Activated CD4-positive, CD25-positive, alpha-beta regulatory T cell (primary cell): Measurements from ENCODE around the gene EFNA4.

Experiments used
- DNase-seq, 4 experiments: peaks; one replicate each; lab custom pipeline; 2025; lab: John Stamatoyannopoulos, UW

Gene EFNA4

GRCh38 chr1:155033524-155033923, 30.0 kb upstream of the EFNA4 start, which contains the start of the genes DCST1 and DCST2:
Gene DCST1, plus strand, starts transcription at chr1:155033824. Its CDS starts 213 bp downstream, at chr1:155034037.
Gene DCST2, minus strand, starts transcription at chr1:155033781. Its CDS starts 80 bp downstream, at chr1:155033701.
- no peak for DNase-seq

GRCh38 chr1:155034318-155035208, 29.0 kb upstream of the EFNA4 start:
- no peak for DNase-seq

GRCh38 chr1:155035936-155036335, 27.6 kb upstream of the EFNA4 start:
- no peak for DNase-seq

- no peak for DNase-seq
Observed at GRCh38 chr1:155037043-155037442, 26.5 kb upstream of the EFNA4 start.

- no peak for DNase-seq
Observed at GRCh38 chr1:155037851-155038441, 25.6 kb upstream of the EFNA4 start.

- DNase-seq = no peak
Observed at GRCh38 chr1:155038602-155039307, 24.8 kb upstream of the EFNA4 start.

GRCh38 chr1:155039308-155039669, 24.3 kb upstream of the EFNA4 start:
- DNase-seq = no peak

- no peak for DNase-seq
Observed at GRCh38 chr1:155040358-155041093, 23.0 kb upstream of the EFNA4 start.

- DNase-seq = no peak
Observed at GRCh38 chr1:155042789-155043188, 20.8 kb upstream of the EFNA4 start.

GRCh38 chr1:155043301-155043702, 20.2 kb upstream of the EFNA4 start:
- no peak for DNase-seq

GRCh38 chr1:155043793-155044192, 19.7 kb upstream of the EFNA4 start:
- no peak for DNase-seq

- DNase-seq = no peak
Observed at GRCh38 chr1:155044365-155044764, 19.2 kb upstream of the EFNA4 start.

- peak; percentile 6 to 45 (median 33) for DNase-seq
Observed at GRCh38 chr1:155044812-155045657, 18.5 kb upstream of the EFNA4 start.

- DNase-seq = no peak
Observed at GRCh38 chr1:155048449-155049334, 14.8 kb upstream of the EFNA4 start.

GRCh38 chr1:155049651-155050559, 13.6 kb upstream of the EFNA4 start:
- no peak for DNase-seq

GRCh38 chr1:155050560-155051341, 12.8 kb upstream of the EFNA4 start, which contains the start of gene ADAM15:
Gene ADAM15, plus strand, starts transcription at chr1:155051316. Its CDS starts 71 bp downstream, at chr1:155051387.
- peak; percentile 64 to 70 (median 68) for DNase-seq

GRCh38 chr1:155051342-155051776, 12.2 kb upstream of the EFNA4 start:
- no peak for DNase-seq
